Heart left ventricle (tissue), 13 donors: Measurements from ENCODE around the gene USP34.

Experiments
- CTCF ChIP-seq, 12 donors: fragments of 200-600 bp; sonication (generic) in 4 of 12; IDR thresholded peaks; one replicate each; pipeline versions ENCODE4 v1.5.0 to v1.8.0; 2018 to 2022; ENCODE audit warnings: antibody characterized with exemption in 12 of 12, mild to moderate bottlenecking in 5 of 12
- POLR2A ChIP-seq, 2 donors: fragments of 450-650 bp; IDR thresholded peaks; one replicate each; pipeline ENCODE4 v1.6.1; 2017; ENCODE audit warnings: antibody characterized with exemption in 2 of 2, mild to moderate bottlenecking in 2 of 2, moderate library complexity in 2 of 2
- donor health status: ischemic (EF 13 %, LVEDD 7.1; RV severe dilation, severe dysfunction).
- donor health status: DM: no; HTN: yes; CAD: no.
- donor health status: DM: no; HTN: no; CAD: no.
- donor health status: ischemic (EF 25% LVEDD 6.9; RV normal size, moderate dysfunction).
- donor health status: ischemic (EF 25% LVEDD 5.7; RV mildly dilated, moderate dysfunction).
- donor health status: ischemic (EF 35%, LVEDD 5.7; RV mildly dilated, moderate dysfunction).
- donor health status: nonischemic (EF 11% LVEDD 7.7; RV severe dilation, severe dysfunction).
- donor health status: DM: yes; HTN: yes; CAD: no.
- donor health status: PGD.
- donor health status: ischemic (EF 29% LVEDD 5.4; RV normal size, mild dysfunction).
- donor health status: nonischemic (EF 23%, LVEDD 6.1; RV moderate dilation, normal function).

DNA sequence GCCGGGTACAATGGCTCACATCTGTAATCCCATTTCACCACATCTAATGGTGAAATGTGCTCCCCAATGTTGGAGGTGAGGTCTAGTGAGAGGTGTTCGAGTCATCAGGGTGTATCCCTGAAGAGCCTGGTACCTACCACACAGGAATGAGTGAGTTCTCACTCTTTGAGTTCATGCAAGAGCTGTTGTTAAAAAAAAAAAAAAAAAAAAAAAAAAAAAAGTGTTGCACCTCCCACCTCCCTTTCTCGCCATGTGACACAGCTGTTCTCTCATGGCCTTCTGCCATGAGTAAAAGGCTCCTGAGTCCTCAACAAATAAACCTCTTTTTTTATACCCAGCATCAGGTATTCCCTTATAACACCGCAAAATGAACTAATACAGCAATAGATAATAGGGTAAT is 202.6 kb downstream of the USP34 start:
- TF ChIP-seq CTCF (IDR thresholded peaks at IDR 0.05) (no peak), POLR2A (IDR thresholded peaks at IDR 0.05) (no peak)
